CD8-positive, alpha-beta memory T cell (primary cell): ENCODE measurements around the gene CATSPERZ. TPM values are rescaled to one million over a fixed set of nuclear protein-coding genes. Genes with fewer than 3 reads are reported as not detected.
A peak's percentile ranks its signal among the peaks of the same experiment; 100 is the strongest.

Experiments used
- CTCF ChIA-PET: fragments of 350-600 bp; sonication (Branson Sonifier 250); formaldehyde crosslinking; loops from one replicate; lab custom pipeline; 2021; ENCODE audit warnings: antibody characterized with exemption; lab: Charles Lee
- POLR2A ChIA-PET: fragments of 350-600 bp; sonication (Branson Sonifier 250); formaldehyde crosslinking; loops from one replicate; lab custom pipeline; 2021; ENCODE audit warnings: antibody characterized with exemption; lab: Charles Lee
- DNase-seq, 5 donors: peaks; one replicate each; pipeline versions ENCODE4 v3.0.0 to v3.0.0-alpha.2; 2020 to 2022; ENCODE audit warnings: mixed read lengths in 1 of 5
- H3K27ac ChIP-seq: one replicate; pipeline ENCODE4 v1.7.0; 2013; ENCODE audit warnings: low read depth, mild to moderate bottlenecking, low read length, moderate library complexity
- H3K27me3 ChIP-seq: 2 replicates; pipeline ENCODE4 v1.7.0; 2013; ENCODE audit warnings: low read length, mild to moderate bottlenecking; ENCODE audit not compliant: insufficient read depth, poor library complexity, severe bottlenecking
- H3K36me3 ChIP-seq: 2 replicates; pipeline ENCODE4 v1.7.0; 2013; ENCODE audit warnings: mild to moderate bottlenecking, low read length, moderate library complexity; ENCODE audit not compliant: insufficient read depth
- H3K4me1 ChIP-seq: 2 replicates; pipeline ENCODE4 v1.7.0; 2013; ENCODE audit warnings: mild to moderate bottlenecking, low read length, moderate library complexity; ENCODE audit not compliant: insufficient read depth
- H3K4me3 ChIP-seq: 2 replicates; pipeline ENCODE4 v1.7.0; 2013; ENCODE audit warnings: mild to moderate bottlenecking, low read length
- H3K9me3 ChIP-seq: 2 replicates; pipeline ENCODE4 v1.7.0; 2013; ENCODE audit warnings: mild to moderate bottlenecking, low read length
- H3K27ac Mint-ChIP-seq, 8 donors: one replicate each; pipeline ENCODE4 v1.8.0; 2020 to 2021; ENCODE audit warnings: mixed read lengths in 8 of 8, mild to moderate bottlenecking in 6 of 8, inconsistent platforms in 3 of 8, moderate library complexity in 3 of 8
- H3K27me3 Mint-ChIP-seq, 2 donors: one replicate each; pipeline ENCODE4 v1.8.0; 2020 to 2021; ENCODE audit warnings: mixed read lengths in 2 of 2, mild to moderate bottlenecking in 1 of 2, moderate library complexity in 1 of 2
- H3K36me3 Mint-ChIP-seq, 3 donors: one replicate each; pipeline ENCODE4 v1.8.0; 2020 to 2021; ENCODE audit warnings: mixed read lengths in 3 of 3, inconsistent platforms in 1 of 3, mild to moderate bottlenecking in 1 of 3
- H3K4me1 Mint-ChIP-seq, 3 donors: one replicate each; pipeline ENCODE4 v1.8.0; 2020 to 2021; ENCODE audit warnings: mixed read lengths in 3 of 3, inconsistent platforms in 1 of 3, mild to moderate bottlenecking in 1 of 3
- H3K4me3 Mint-ChIP-seq, 7 donors: one replicate each; pipeline ENCODE4 v1.8.0; 2020 to 2021; ENCODE audit warnings: mixed read lengths in 7 of 7, mild to moderate bottlenecking in 6 of 7, moderate library complexity in 4 of 7, inconsistent platforms in 2 of 7
- H3K9me3 Mint-ChIP-seq, 5 donors: one replicate each; pipeline ENCODE4 v1.8.0; 2020 to 2022; ENCODE audit warnings: mixed read lengths in 5 of 5, mild to moderate bottlenecking in 3 of 5, moderate library complexity in 2 of 5, inconsistent platforms in 1 of 5
- polyA plus RNA-seq: library from polyadenylated mRNA; unstranded; fragments of 300-500 nt; fragmentation: Illumina TruSeq; gene quantifications from one replicate; pipeline ENCODE4 v1.2.3, GENCODE V29; 2021
- total RNA-seq, 2 experiments: library from RNA; stranded (reverse); gene quantifications; one replicate each; pipeline ENCODE4 v1.2.3, GENCODE V29; 2021

CATSPERZ gene
- total and polyA plus RNA-seq, 3 experiments from 2014 or later, result not detected

GRCh38 chr11:64253481-64253880 lies 46.7 kb upstream of the CATSPERZ start:
- Histone ChIP-seq H3K4me1 (peaks cover 26% of the 10 kb centered on the region), H3K27ac (no peak overlapping the region), H3K36me3 (no peaks in the 10 kb centered on the region), H3K9me3 (no peaks in the 10 kb centered on the region), H3K27me3 (no peaks in the 10 kb centered on the region), H3K4me3 (no peak overlapping the region)
- Mint-ChIP-seq H3K36me3 (peaks cover 0 to 19% (median 0%) of the 10 kb centered on the region in 3 donors), H3K4me3 (peak overlapping the region in 5 of 7 donors; percentile 8 to 68 (median 29)), H3K4me1 (peaks cover 6 to 27% (median 11%) of the 10 kb centered on the region in 3 donors), H3K27me3 (no peaks in the 10 kb centered on the region), H3K27ac (peak overlapping the region in 1 of 8 donors; percentile 69), H3K9me3 (no peaks in the 10 kb centered on the region)
- POLR2A ChIA-PET, result no interaction called here
- CTCF ChIA-PET, result interaction anchor here (1.0 to 2.2 kb wide), 5 partner anchors 11 to 64 kb away, joined by 3 to 9 read pairs (median 5); partner anchors contain the start of genes FERMT3, PRDX5 and TRMT112
- DNase-seq, result no peak

- Mint-ChIP-seq H3K4me3 (peak overlapping the region in 1 of 7 donors; percentile 72), H3K36me3 (peaks cover 0 to 22% (median under 1%) of the 10 kb centered on the region in 3 donors), H3K9me3 (no peaks in the 10 kb centered on the region), H3K27me3 (no peaks in the 10 kb centered on the region), H3K4me1 (peaks cover 7 to 27% (median 11%) of the 10 kb centered on the region in 3 donors), H3K27ac (peak overlapping the region in 1 of 8 donors; percentile 69)
- Histone ChIP-seq H3K4me3 (no peak overlapping the region), H3K9me3 (no peaks in the 10 kb centered on the region), H3K27ac (no peak overlapping the region), H3K36me3 (no peaks in the 10 kb centered on the region), H3K27me3 (no peaks in the 10 kb centered on the region), H3K4me1 (peaks cover 26% of the 10 kb centered on the region)
- no peak for DNase-seq
- ChIA-PET POLR2A (interaction anchor here (0.6 kb wide), 1 partner anchor 13 kb away, joined by 6 read pairs; no protein-coding TSS in a partner anchor), CTCF (interaction anchor here (0.7 to 2.2 kb wide), 6 partner anchors 8 to 63 kb away, joined by 3 to 9 read pairs (median 4); partner anchors contain the start of genes FERMT3, PRDX5 and TRMT112)
Observed at GRCh38 chr11:64254326-64254725, 45.8 kb upstream of the CATSPERZ start.

- no peak overlapping the region for H3K27ac ChIP-seq
- CTCF ChIA-PET, result interaction anchor here (0.7 to 2.7 kb wide), 4 partner anchors 9 to 49 kb away, joined by 3 to 9 read pairs (median 5); no protein-coding TSS in a partner anchor
- Mint-ChIP-seq H3K9me3 (no peaks in the 10 kb centered on the region), H3K4me3 (no peak overlapping the region), H3K27me3 (no peaks in the 10 kb centered on the region), H3K4me1 (peaks cover 8 to 30% (median 13%) of the 10 kb centered on the region in 3 donors), H3K27ac (peak overlapping the region in 1 of 8 donors; percentile 43), H3K36me3 (peaks cover 0 to 31% (median 3%) of the 10 kb centered on the region in 3 donors)
- POLR2A ChIA-PET, result no interaction called here
- H3K36me3 ChIP-seq, result no peaks in the 10 kb centered on the region
- H3K9me3 ChIP-seq, result no peaks in the 10 kb centered on the region
- no peaks in the 10 kb centered on the region for H3K27me3 ChIP-seq
- DNase-seq, result no peak
- H3K4me3 ChIP-seq, result no peak overlapping the region
- peaks cover 24% of the 10 kb centered on the region for H3K4me1 ChIP-seq
Observed at GRCh38 chr11:64255135-64256128, 44.7 kb upstream of the CATSPERZ start.

- no peak overlapping the region for H3K27ac ChIP-seq
- no peaks in the 10 kb centered on the region for H3K36me3 ChIP-seq
- no peak for DNase-seq
- no peaks in the 10 kb centered on the region for H3K27me3 ChIP-seq
- no peaks in the 10 kb centered on the region for H3K9me3 ChIP-seq
- peaks cover 6 to 23% (median 13%) of the 10 kb centered on the region in 3 donors for H3K4me1 Mint-ChIP-seq
- H3K4me1 ChIP-seq, result peaks cover 17% of the 10 kb centered on the region
- no peak overlapping the region for H3K4me3 Mint-ChIP-seq
- H3K4me3 ChIP-seq, result no peak overlapping the region
- no peaks in the 10 kb centered on the region for H3K27me3 Mint-ChIP-seq
- no peaks in the 10 kb centered on the region for H3K9me3 Mint-ChIP-seq
- CTCF ChIA-PET, result interaction anchor here (1.0 to 2.7 kb wide), 3 partner anchors 45 to 52 kb away, joined by 3 to 7 read pairs (median 4); no protein-coding TSS in a partner anchor
- H3K36me3 Mint-ChIP-seq, result peaks cover 0 to 31% (median 3%) of the 10 kb centered on the region in 3 donors
- POLR2A ChIA-PET, result interaction anchor here (0.6 kb wide), 1 partner anchor 30 kb away, joined by 3 read pairs; no protein-coding TSS in a partner anchor
- no peak overlapping the region for H3K27ac Mint-ChIP-seq
Observed at GRCh38 chr11:64256300-64256699, 43.9 kb upstream of the CATSPERZ start.

- Mint-ChIP-seq H3K4me3 (no peak overlapping the region), H3K9me3 (no peaks in the 10 kb centered on the region), H3K27me3 (no peaks in the 10 kb centered on the region), H3K4me1 (peaks cover 1 to 12% (median 6%) of the 10 kb centered on the region in 3 donors), H3K27ac (no peak overlapping the region), H3K36me3 (peaks cover 0 to 38% (median 5%) of the 10 kb centered on the region in 3 donors)
- no peak for DNase-seq
- no peak overlapping the region for H3K4me3 ChIP-seq
- no peaks in the 10 kb centered on the region for H3K27me3 ChIP-seq
- ChIA-PET POLR2A (no interaction called here), CTCF (interaction anchor here (0.7 to 2.7 kb wide), 4 partner anchors 11 to 54 kb away, joined by 3 to 7 read pairs (median 4); no protein-coding TSS in a partner anchor)
- H3K27ac ChIP-seq, result no peak overlapping the region
- H3K4me1 ChIP-seq, result no peaks in the 10 kb centered on the region
- no peaks in the 10 kb centered on the region for H3K9me3 ChIP-seq
- no peaks in the 10 kb centered on the region for H3K36me3 ChIP-seq
Observed at GRCh38 chr11:64258356-64258755, 41.8 kb upstream of the CATSPERZ start.

- H3K36me3 Mint-ChIP-seq, result peaks cover 0 to 38% (median 5%) of the 10 kb centered on the region in 3 donors
- H3K4me1 ChIP-seq, result no peaks in the 10 kb centered on the region
- CTCF ChIA-PET, result interaction anchor here (1.6 kb wide), 1 partner anchor 10 kb away, joined by 3 read pairs; no protein-coding TSS in a partner anchor
Observed at GRCh38 chr11:64258946-64259532, 41.1 kb upstream of the CATSPERZ start.

GRCh38 chr11:64259533-64260067 lies 40.6 kb upstream of the CATSPERZ start:
- H3K4me3 ChIP-seq, result no peak overlapping the region
- H3K27me3 ChIP-seq, result no peaks in the 10 kb centered on the region
- no peaks in the 10 kb centered on the region for H3K9me3 ChIP-seq
- ChIA-PET CTCF (interaction anchor here (2.1 kb wide), 1 partner anchor 55 kb away, joined by 8 read pairs; no protein-coding TSS in a partner anchor), POLR2A (no interaction called here)
- Mint-ChIP-seq H3K27me3 (no peaks in the 10 kb centered on the region), H3K4me1 (peaks cover 0 to 6% (median 6%) of the 10 kb centered on the region in 3 donors), H3K27ac (peak overlapping the region in 4 of 8 donors; percentile 34 to 58 (median 44)), H3K4me3 (no peak overlapping the region), H3K36me3 (peaks cover 0 to 38% (median 5%) of the 10 kb centered on the region in 3 donors), H3K9me3 (no peaks in the 10 kb centered on the region)
- no peak for DNase-seq
- H3K4me1 ChIP-seq, result no peaks in the 10 kb centered on the region
- H3K36me3 ChIP-seq, result no peaks in the 10 kb centered on the region
- no peak overlapping the region for H3K27ac ChIP-seq

More at GRCh38 chr11:64258946-64259532, 41.1 kb upstream of the CATSPERZ start:
- no peaks in the 10 kb centered on the region for H3K9me3 Mint-ChIP-seq
- H3K27me3 Mint-ChIP-seq, result no peaks in the 10 kb centered on the region
- no peak for DNase-seq
- H3K36me3 ChIP-seq, result no peaks in the 10 kb centered on the region
- H3K27me3 ChIP-seq, result no peaks in the 10 kb centered on the region
- H3K27ac ChIP-seq, result no peak overlapping the region
- peaks cover 0 to 6% (median 6%) of the 10 kb centered on the region in 3 donors for H3K4me1 Mint-ChIP-seq
- H3K27ac Mint-ChIP-seq, result peak overlapping the region in 2 of 8 donors; percentile 34 to 52
- no peaks in the 10 kb centered on the region for H3K9me3 ChIP-seq
- POLR2A ChIA-PET, result no interaction called here
- no peak overlapping the region for H3K4me3 Mint-ChIP-seq
- H3K4me3 ChIP-seq, result no peak overlapping the region
